Ascending aorta (tissue), 2 donors: Measurements from ENCODE around the gene CREB5. TPM values are rescaled to one million over a fixed set of nuclear protein-coding genes. Genes with fewer than 3 reads are reported as not detected.

Experiments used
- DNase-seq, 2 donors: peaks; one replicate each; pipeline ENCODE4 v3.0.0-alpha.2; 2019; ENCODE audit warnings: low spot score in 2 of 2
- H3K27ac ChIP-seq, 2 donors: fragments of 200-600 bp; sonication (generic); one replicate each; pipeline ENCODE4 v1.5.1; 2016 to 2017; ENCODE audit warnings: mild to moderate bottlenecking in 1 of 2
- H3K27me3 ChIP-seq: fragments of 200-600 bp; sonication (generic); one replicate; pipeline ENCODE4 v1.5.1; 2017
- H3K36me3 ChIP-seq, 2 donors: fragments of 200-600 bp; sonication (generic); one replicate each; pipeline ENCODE4 v1.5.1; 2016
- H3K4me1 ChIP-seq, 2 donors: fragments of 200-600 bp; sonication (generic); one replicate each; pipeline ENCODE4 v1.5.1; 2016 to 2017; ENCODE audit warnings: mild to moderate bottlenecking in 1 of 2
- H3K4me3 ChIP-seq, 2 donors: fragments of 200-600 bp; sonication (generic); one replicate each; pipeline ENCODE4 v1.5.1; 2016 to 2017; ENCODE audit warnings: mild to moderate bottlenecking in 1 of 2
- H3K9me3 ChIP-seq, 2 donors: fragments of 200-600 bp; sonication (generic); one replicate each; pipeline ENCODE4 v1.5.1; 2016
- intact Hi-C: fragments of 100-400 bp; cut with DNase I; formaldehyde crosslinking; loops from one replicate; pipeline ENCODE4 v1.15.1; 2023
- total RNA-seq: library from RNA; depleted of rRNA; stranded (reverse); fragments of >200 nt; gene quantifications from one replicate; pipeline ENCODE4 v1.1.0, GENCODE V29; 2016
- TF ChIP-seq, protein P1 (sequence below), 3 experiments: fragments of 200-600 bp in 2 of 3; fragments of 450-650 bp in 1 of 3; sonication (generic) in 2 of 3; IDR thresholded peaks; one replicate each; pipeline ENCODE4 v1.5.1; 2016 to 2019; ENCODE audit warnings: antibody characterized with exemption in 3 of 3, mild to moderate bottlenecking in 1 of 3, moderate library complexity in 1 of 3

CREB5 gene
- total RNA-seq, 1 donor from 2014 or later = 143 TPM

GRCh38 chr7:28798274-28798673, 386.0 kb downstream of the CREB5 start:
- TF ChIP-seq, protein P1, sequence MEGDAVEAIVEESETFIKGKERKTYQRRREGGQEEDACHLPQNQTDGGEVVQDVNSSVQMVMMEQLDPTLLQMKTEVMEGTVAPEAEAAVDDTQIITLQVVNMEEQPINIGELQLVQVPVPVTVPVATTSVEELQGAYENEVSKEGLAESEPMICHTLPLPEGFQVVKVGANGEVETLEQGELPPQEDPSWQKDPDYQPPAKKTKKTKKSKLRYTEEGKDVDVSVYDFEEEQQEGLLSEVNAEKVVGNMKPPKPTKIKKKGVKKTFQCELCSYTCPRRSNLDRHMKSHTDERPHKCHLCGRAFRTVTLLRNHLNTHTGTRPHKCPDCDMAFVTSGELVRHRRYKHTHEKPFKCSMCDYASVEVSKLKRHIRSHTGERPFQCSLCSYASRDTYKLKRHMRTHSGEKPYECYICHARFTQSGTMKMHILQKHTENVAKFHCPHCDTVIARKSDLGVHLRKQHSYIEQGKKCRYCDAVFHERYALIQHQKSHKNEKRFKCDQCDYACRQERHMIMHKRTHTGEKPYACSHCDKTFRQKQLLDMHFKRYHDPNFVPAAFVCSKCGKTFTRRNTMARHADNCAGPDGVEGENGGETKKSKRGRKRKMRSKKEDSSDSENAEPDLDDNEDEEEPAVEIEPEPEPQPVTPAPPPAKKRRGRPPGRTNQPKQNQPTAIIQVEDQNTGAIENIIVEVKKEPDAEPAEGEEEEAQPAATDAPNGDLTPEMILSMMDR (IDR thresholded peaks at IDR 0.05) = no peak
- H3K9me3 ChIP-seq = no peaks in the 10 kb centered on the region
- no peaks in the 10 kb centered on the region for H3K27me3 ChIP-seq
- no peaks in the 10 kb centered on the region for H3K36me3 ChIP-seq
- H3K4me1 ChIP-seq = no peaks in the 10 kb centered on the region
- DNase-seq = no peak
- no peak overlapping the region for H3K27ac ChIP-seq
- intact Hi-C loops = no loop called here
- H3K4me3 ChIP-seq = no peak overlapping the region

- TF ChIP-seq, protein P1 (IDR thresholded peaks at IDR 0.05) = no peak
- intact Hi-C loops = no loop called here
These were observed 387.3 kb downstream of the CREB5 start for GRCh38 chr7:28799619-28800018.

GRCh38 chr7:28800150-28800549, 387.8 kb downstream of the CREB5 start:
- intact Hi-C loops = no loop called here
- Histone ChIP-seq H3K4me3 (no peak overlapping the region), H3K9me3 (no peaks in the 10 kb centered on the region), H3K27ac (no peak overlapping the region), H3K4me1 (no peaks in the 10 kb centered on the region), H3K27me3 (no peaks in the 10 kb centered on the region), H3K36me3 (no peaks in the 10 kb centered on the region)
- TF ChIP-seq, protein P1 (IDR thresholded peaks at IDR 0.05) = no peak
- no peak for DNase-seq

More at GRCh38 chr7:28799619-28800018, 387.3 kb downstream of the CREB5 start:
- H3K4me3 ChIP-seq = no peak overlapping the region
- H3K27me3 ChIP-seq = no peaks in the 10 kb centered on the region
- DNase-seq = no peak
- H3K9me3 ChIP-seq = no peaks in the 10 kb centered on the region
- H3K36me3 ChIP-seq = no peaks in the 10 kb centered on the region
- H3K27ac ChIP-seq = no peak overlapping the region
- H3K4me1 ChIP-seq = no peaks in the 10 kb centered on the region

DNA sequence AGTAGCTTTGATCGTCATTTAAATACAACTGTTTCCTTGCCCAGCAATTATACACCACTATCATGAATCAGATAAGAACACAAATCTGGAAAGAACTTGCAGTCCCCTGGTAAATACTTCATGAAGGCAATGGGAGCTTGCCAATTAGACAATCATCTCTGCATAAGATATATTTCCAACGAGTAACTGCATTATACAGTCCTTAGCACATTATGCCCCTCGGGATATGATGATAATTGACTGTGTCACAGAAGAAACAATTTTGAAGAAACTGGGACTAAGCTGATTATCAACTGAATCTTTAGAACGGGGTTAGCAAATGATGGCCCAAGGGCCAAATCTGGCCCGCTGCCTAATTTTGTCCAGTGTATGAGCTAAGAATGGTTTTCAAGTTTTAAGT, 390.1 kb downstream of the CREB5 start:
- TF ChIP-seq, protein P1 (IDR thresholded peaks at IDR 0.05) = no peak

GRCh38 chr7:28804157-28804556, 391.8 kb downstream of the CREB5 start:
- Histone ChIP-seq H3K27me3 (no peaks in the 10 kb centered on the region), H3K4me1 (no peaks in the 10 kb centered on the region), H3K4me3 (no peak overlapping the region), H3K27ac (no peak overlapping the region), H3K36me3 (no peaks in the 10 kb centered on the region), H3K9me3 (no peaks in the 10 kb centered on the region)
- TF ChIP-seq, protein P1 (IDR thresholded peaks at IDR 0.05) = no peak
- DNase-seq = no peak
- intact Hi-C loops = no loop called here

More for the DNA sequence above, 390.1 kb downstream of the CREB5 start:
- H3K4me1 ChIP-seq = no peaks in the 10 kb centered on the region
- intact Hi-C loops = no loop called here
- no peaks in the 10 kb centered on the region for H3K9me3 ChIP-seq
- DNase-seq = no peak
- H3K27me3 ChIP-seq = no peaks in the 10 kb centered on the region
- no peak overlapping the region for H3K27ac ChIP-seq
- H3K4me3 ChIP-seq = no peak overlapping the region
- no peaks in the 10 kb centered on the region for H3K36me3 ChIP-seq

- H3K4me1 ChIP-seq = no peaks in the 10 kb centered on the region
- TF ChIP-seq, protein P1 (IDR thresholded peaks at IDR 0.05) = no peak
- intact Hi-C loops = no loop called here
- no peaks in the 10 kb centered on the region for H3K9me3 ChIP-seq
- no peak overlapping the region for H3K4me3 ChIP-seq
- H3K36me3 ChIP-seq = no peaks in the 10 kb centered on the region
- no peaks in the 10 kb centered on the region for H3K27me3 ChIP-seq
- no peak overlapping the region for H3K27ac ChIP-seq
- no peak for DNase-seq
These were observed 392.7 kb downstream of the CREB5 start for GRCh38 chr7:28804990-28805389.
